K562 (cell line): Measurements from ENCODE around the gene OPRL1. TPM values are rescaled to one million over a fixed set of nuclear protein-coding genes. Genes with fewer than 3 reads are reported as not detected.

Source experiments
- ATAC-seq: fragments of 200-7000 bp; cut with Tn5 transposase; 3 replicates; pipeline ENCODE4 v1.9.1; 2020; ENCODE audit warnings: moderate library complexity
- BruUV-seq: library from RNA; stranded (reverse); fragments of 400-500 nt; replicated peaks from 2 replicates; lab custom pipeline; 2021; lab: Mats Ljungman, UMichigan
- CTCF ChIA-PET: fragments of 300-600 bp; formaldehyde crosslinking; extraction: SDS; loops from one replicate; lab custom pipeline; 2021; ENCODE audit warnings: low intra/inter-chr PET ratio; lab: Yijun Ruan, JAX
- POLR2A ChIA-PET: fragments of 300-600, 350-650 bp; sonication (Branson Sonifier 250); formaldehyde crosslinking; extraction: SDS; loops from one replicate; lab custom pipeline; 2021; ENCODE audit warnings: antibody characterized with exemption, inconsistent platforms; lab: Yijun Ruan, JAX
- DNase-seq, 4 experiments: peaks; one replicate each; pipeline versions ENCODE4 v3.0.0 to v3.0.0-alpha.2; 2011 to 2018; ENCODE audit warnings: low spot score in 3 of 4, mixed read lengths in 3 of 4; ENCODE audit errors: extremely low read depth in 1 of 4
- FAIRE-seq: peaks from 2 replicates; lab custom pipeline; 2011; peaks lifted over from hg19 to GRCh38; lab: Jason Lieb, UNC
- H2AFZ ChIP-seq: 2 replicates; pipeline ENCODE4 v1.6.0; 2011; ENCODE audit warnings: low read depth, low read length, control low read depth, inconsistent platforms
- H3K27ac ChIP-seq: fragments of 200-600 bp; 3 replicates; pipeline ENCODE4 v1.8.0; 2011; ENCODE audit warnings: low read depth, mild to moderate bottlenecking, control low read depth, inconsistent platforms, low read length, moderate library complexity, mixed read lengths; ENCODE audit errors: extremely low read depth
- H3K27me3 ChIP-seq, 2 experiments: fragments of 300-600 bp in 1 of 2; 2 replicates in 1 of 2; 3 replicates in 1 of 2; pipeline versions ENCODE4 v1.6.0 to v1.8.0; 2011; ENCODE audit warnings: inconsistent platforms in 2 of 2, low read length in 2 of 2, mild to moderate bottlenecking in 1 of 2, mixed read lengths in 1 of 2, moderate library complexity in 1 of 2; ENCODE audit not compliant: control insufficient read depth in 2 of 2, insufficient read depth in 2 of 2
- H3K36me3 ChIP-seq: fragments of 300-600 bp; 3 replicates; pipeline ENCODE4 v1.8.0; 2011; ENCODE audit warnings: mild to moderate bottlenecking, low read length, inconsistent platforms; ENCODE audit not compliant: control insufficient read depth, insufficient read depth
- H3K4me1 ChIP-seq, 2 experiments: fragments of 200-600 bp in 1 of 2; replicated peaks in 1 of 2; 2 replicates in 1 of 2; 3 replicates in 1 of 2; pipeline versions ENCODE4 v1.5.1 to v1.8.0; 2011; ENCODE audit warnings: inconsistent platforms in 2 of 2, low read length in 2 of 2, mild to moderate bottlenecking in 1 of 2, mixed read lengths in 1 of 2, moderate library complexity in 1 of 2; ENCODE audit not compliant: control insufficient read depth in 2 of 2, insufficient read depth in 2 of 2
- H3K4me2 ChIP-seq: 2 replicates; pipeline ENCODE4 v1.6.1; 2011; ENCODE audit warnings: low read length, control low read depth, inconsistent platforms, mixed read lengths; ENCODE audit not compliant: insufficient read depth
- H3K4me3 ChIP-seq: fragments of 200-600 bp; sonication (generic), shearing (Covaris generic); 2 replicates; pipeline ENCODE4 v1.5.1; 2016; ENCODE audit warnings: control low read depth, inconsistent platforms
- H3K79me2 ChIP-seq: fragments of 200-600 bp; 3 replicates; pipeline ENCODE4 v1.8.0; 2011; ENCODE audit warnings: low read length, inconsistent platforms; ENCODE audit not compliant: control insufficient read depth, insufficient read depth
- H3K9ac ChIP-seq, 2 experiments: 2 replicates each; pipeline versions ENCODE4 v1.6.0 to v1.6.1; 2011; ENCODE audit warnings: low read depth in 2 of 2, low read length in 2 of 2, control low read depth in 1 of 2, inconsistent platforms in 1 of 2, mild to moderate bottlenecking in 1 of 2, mixed read lengths in 1 of 2; ENCODE audit not compliant: insufficient read depth in 1 of 2
- H3K9me1 ChIP-seq: one replicate; pipeline ENCODE4 v1.6.0; 2011; ENCODE audit warnings: inconsistent platforms, mild to moderate bottlenecking, low read length, moderate library complexity; ENCODE audit not compliant: control insufficient read depth, insufficient read depth
- H3K9me3 ChIP-seq: replicated peaks from 2 replicates; pipeline ENCODE4 v1.5.1; 2011; ENCODE audit warnings: low read depth, low read length, inconsistent platforms; ENCODE audit not compliant: control insufficient read depth, insufficient read depth
- H4K20me1 ChIP-seq: replicated peaks from 2 replicates; pipeline ENCODE4 v1.6.1; 2011; ENCODE audit warnings: low read length, inconsistent platforms, mixed read lengths; ENCODE audit not compliant: control insufficient read depth, insufficient read depth
- CTBP1 ChIP-seq: fragments of 450-650 bp; IDR thresholded peaks from 2 replicates; pipeline ENCODE4 v1.6.1; 2016; ENCODE audit warnings: borderline replicate concordance
- ELK3 ChIP-seq: fragments of 450-650 bp; formaldehyde crosslinking; IDR thresholded peaks from 2 replicates; pipeline ENCODE4 v1.4.0; 2020; ENCODE audit warnings: mild to moderate bottlenecking
- HDAC8 ChIP-seq: fragments of 450-650 bp; IDR thresholded peaks from 2 replicates; pipeline ENCODE4 v1.6.1; 2016; ENCODE audit warnings: mild to moderate bottlenecking, missing genetic modification characterization, moderate library complexity, missing compliant biosample characterization
- JUNB ChIP-seq: fragments of 450-650 bp; formaldehyde crosslinking; conservative IDR thresholded peaks from 2 replicates; pipeline ENCODE4 v1.4.0; 2020; ENCODE audit warnings: mild to moderate bottlenecking
- MAFK ChIP-seq: IDR thresholded peaks from 2 replicates; pipeline ENCODE4 v1.6.1; 2011; ENCODE audit warnings: low read length, improper control_type of control experiment
- MAX ChIP-seq: sonication (generic); formaldehyde crosslinking; IDR thresholded peaks from 2 replicates; pipeline ENCODE4 v1.9.0; 2022; ENCODE audit warnings: mild to moderate bottlenecking, missing genetic modification reagents
- MAZ ChIP-seq, 2 experiments: fragments of 450-650 bp in 1 of 2; sonication (generic) in 1 of 2; formaldehyde crosslinking; IDR thresholded peaks in 1 of 2; conservative IDR thresholded peaks in 1 of 2; 2 replicates each; pipeline versions ENCODE4 v1.4.0 to v1.5.0; 2020; ENCODE audit warnings: mild to moderate bottlenecking in 1 of 2, missing genetic modification reagents in 1 of 2
- MCM7 ChIP-seq, 2 experiments: fragments of 450-650 bp; IDR thresholded peaks; 2 replicates each; pipeline ENCODE4 v1.6.1; 2016 to 2018
- NEUROD1 ChIP-seq: fragments of 150-350 bp; IDR thresholded peaks from 2 replicates; pipeline ENCODE4 v1.6.1; 2014; ENCODE audit warnings: borderline replicate concordance, low read length, low read depth; ENCODE audit not compliant: partially characterized antibody
- NFE2 ChIP-seq: IDR thresholded peaks from 2 replicates; pipeline ENCODE4 v1.6.1; 2014; ENCODE audit warnings: antibody characterized with exemption, low read depth
- PHF21A ChIP-seq: fragments of 450-650 bp; IDR thresholded peaks from 2 replicates; pipeline ENCODE4 v1.6.1; 2017; ENCODE audit warnings: low read depth, borderline replicate concordance
- PHTF2 ChIP-seq: fragments of 250-450 bp; sonication (Bioruptor Pico); IDR thresholded peaks from 2 replicates; pipeline ENCODE4 v1.5.0; 2021; ENCODE audit warnings: mild to moderate bottlenecking
- RBM22 ChIP-seq: fragments of 200-400 bp; formaldehyde crosslinking; IDR thresholded peaks from 2 replicates; pipeline ENCODE4 v1.6.1; 2018; ENCODE audit warnings: low read length, low read depth; ENCODE audit not compliant: poor library complexity, severe bottlenecking
- SMAD4 ChIP-seq: fragments of 250-450 bp; sonication (Bioruptor Pico); conservative IDR thresholded peaks from 2 replicates; pipeline ENCODE4 v1.8.0; 2021; ENCODE audit warnings: inconsistent platforms, mild to moderate bottlenecking, moderate library complexity
- SMARCA5 ChIP-seq: fragments of 450-650 bp; IDR thresholded peaks from 2 replicates; pipeline ENCODE4 v1.6.1; 2016
- SNRNP70 ChIP-seq: fragments of 200-400 bp; formaldehyde crosslinking; optimal IDR thresholded peaks from 2 replicates; pipeline ENCODE3; 2017; ENCODE audit warnings: low read depth, low read length
- TAF15 ChIP-seq: fragments of 200-400 bp; formaldehyde crosslinking; IDR thresholded peaks from 2 replicates; pipeline ENCODE4 v1.6.1; 2017; ENCODE audit warnings: mild to moderate bottlenecking, low read depth, low read length, moderate library complexity
- TGIF2 ChIP-seq: sonication (generic); formaldehyde crosslinking; IDR thresholded peaks from 2 replicates; pipeline ENCODE4 v1.8.1; 2022; ENCODE audit warnings: mild to moderate bottlenecking, missing genetic modification reagents, moderate library complexity
- ZFP36 ChIP-seq: fragments of 150-350 bp; IDR thresholded peaks from 2 replicates; pipeline ENCODE4 v1.6.1; 2018; ENCODE audit warnings: low read length, low read depth; ENCODE audit not compliant: partially characterized antibody
- ZNF584 ChIP-seq: fragments of 200-800 bp; sonication (Bioruptor generic); IDR thresholded peaks from 2 replicates; pipeline ENCODE4 v1.6.1; 2016; ENCODE audit warnings: low read depth, mild to moderate bottlenecking, missing genetic modification characterization, missing compliant biosample characterization
- WGBS: fragments of 100-300 bp; shearing (Covaris generic); methylation state at CpG from one replicate; pipeline ENCODE4 v1.1.6; 2016; ENCODE audit warnings: low coverage, mixed read lengths; ENCODE audit not compliant: insufficient coverage; ENCODE audit errors: missing lambda C conversion rate; 5-methylcytosine and 5-hydroxymethylcytosine counted together
- in situ Hi-C: fragments of 300-500 bp; cut with MboI; formaldehyde crosslinking; loops from 4 replicates; pipeline ENCODE4 v1.15.0; 2018; ENCODE audit warnings: inconsistent platforms, mixed read lengths
- intact Hi-C: fragments of 100-400 bp; cut with micrococcal nuclease; formaldehyde crosslinking; loops from 2 replicates; pipeline ENCODE4 v1.14.2; 2022
- polyA plus RNA-seq, 8 experiments: library from polyadenylated mRNA; depleted of rRNA in 4 of 8; stranded (reverse) in 5 of 8; unstranded in 3 of 8; fragments of >200 nt; fragmentation: Nextera tagmentation in 2 of 8; fragmentation: Illumina TruSeq in 1 of 8; extraction: Ambion mirVana in 2 of 8; extraction: Trizol in 1 of 8; gene quantifications; 2 replicates each; pipeline versions ENCODE4 v1.2.1 to v1.2.3, GENCODE V29; 2011 to 2014; ENCODE audit warnings: inconsistent platforms in 1 of 8, missing spikeins in 1 of 8
- total RNA-seq, 7 experiments: library from RNA; depleted of rRNA in 6 of 7; stranded (reverse); fragments of >200 nt in 6 of 7; fragmentation: Illumina TruSeq in 2 of 7; extraction: Trizol in 2 of 7; gene quantifications; 2 replicates each; pipeline versions ENCODE4 v1.2.1 to v1.2.3, GENCODE V29; 2011 to 2021; ENCODE audit warnings: low replicate concordance in 1 of 7
- TF ChIP-seq, protein P1 (sequence below): fragments of 450-650 bp; IDR thresholded peaks from 2 replicates; pipeline ENCODE4 v1.6.1; 2016; ENCODE audit warnings: antibody characterized with exemption

The OPRL1 gene
- total and polyA plus RNA-seq, 9 of the 15 experiments (the other 6 are each of a cell fraction or from before 2014, with no cell fraction given): 0.06 to 0.33 (median 0.11) TPM; not detected in 2

- 50% methylated on average over 17 of the region's 27 CpGs for WGBS
- TF ChIP-seq MAFK (no peak), SNRNP70 (no peak), PHF21A (no peak), MCM7 (IDR thresholded peaks at IDR 0.05) (no peak), JUNB (CRISPR knock-in tag) (no peak), NEUROD1 (no peak), HDAC8 (tag) (no peak), ZNF584 (CRISPR knock-in tag) (no peak), ZFP36 (no peak), TGIF2 (CRISPR knock-in tag) (no peak), CTBP1 (no peak), TAF15 (no peak), MAZ (CRISPR knock-in tag; conservative IDR thresholded peaks at IDR 0.05 in 1 of 2, IDR thresholded peaks at IDR 0.05 in 1 of 2) (no peak), NFE2 (no peak), SMAD4 (CRISPR knock-in tag) (no peak), RBM22 (no peak), PHTF2 (CRISPR knock-in tag) (no peak), MAX (CRISPR knock-in tag) (peak; percentile 28; the same call in 1 of the 2 replicates), SMARCA5 (no peak), ELK3 (CRISPR knock-in tag) (no peak)
- TF ChIP-seq, protein P1, sequence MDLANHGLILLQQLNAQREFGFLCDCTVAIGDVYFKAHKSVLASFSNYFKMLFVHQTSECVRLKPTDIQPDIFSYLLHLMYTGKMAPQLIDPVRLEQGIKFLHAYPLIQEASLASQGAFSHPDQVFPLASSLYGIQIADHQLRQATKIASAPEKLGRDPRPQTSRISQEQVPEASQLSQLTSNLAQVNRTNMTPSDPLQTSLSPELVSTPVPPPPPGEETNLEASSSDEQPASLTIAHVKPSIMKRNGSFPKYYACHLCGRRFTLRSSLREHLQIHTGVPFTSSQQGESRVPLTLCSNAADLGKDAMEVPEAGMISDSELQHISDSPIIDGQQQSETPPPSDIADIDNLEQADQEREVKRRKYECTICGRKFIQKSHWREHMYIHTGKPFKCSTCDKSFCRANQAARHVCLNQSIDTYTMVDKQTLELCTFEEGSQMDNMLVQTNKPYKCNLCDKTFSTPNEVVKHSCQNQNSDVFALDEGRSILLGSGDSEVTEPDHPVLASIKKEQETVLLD: no peak
Observed at GRCh38 chr20:64065062-64065973, 14.6 kb upstream of the OPRL1 start.

More at GRCh38 chr20:64065062-64065973, 14.6 kb upstream of the OPRL1 start:
- BruUV-seq: no TSS peak
- Histone ChIP-seq H3K9me3 (no peaks in the 10 kb centered on the region), H3K9me1 (peaks cover 3% of the 10 kb centered on the region), H3K27ac (no peak overlapping the region), H4K20me1 (no peaks in the 10 kb centered on the region), H3K27me3 (no peaks in the 10 kb centered on the region), H3K36me3 (no peaks in the 10 kb centered on the region), H3K4me3 (no peak overlapping the region), H3K4me1 (peaks cover 34 to 81% of the 10 kb centered on the region in 2 experiments), H2AFZ (no peak overlapping the region), H3K79me2 (peaks cover 4% of the 10 kb centered on the region; the same call in 2 of the 3 replicates), H3K4me2 (no peak overlapping the region), H3K9ac (peak overlapping the region in 1 of 2 experiments; percentile 28; a peak in 2 of 4 replicates)
- DNase-seq: no peak
- no peak for ATAC-seq
- intact Hi-C loops: no loop called here
- no peak for FAIRE-seq
- ChIA-PET POLR2A (interaction anchor here (0.6 to 1.4 kb wide), 5 partner anchors 11 to 526 kb away, joined by 3 read pairs; no protein-coding TSS in a partner anchor), CTCF (no interaction called here)
- in situ Hi-C loops: no loop called here
